ENCODE measurements around the gene RPS24. TPM values are rescaled to one million over a fixed set of nuclear protein-coding genes. Genes with fewer than 3 reads are reported as not detected.
A peak's percentile ranks its signal among the peaks of the same experiment; 100 is the strongest.

Gene RPS24
- total and polyA plus RNA-seq, 10 of the 15 experiments (the other 5 are each of a cell fraction or from before 2014, with no cell fraction given): 1,343 to 7,285 (median 2,230) TPM

DNA sequence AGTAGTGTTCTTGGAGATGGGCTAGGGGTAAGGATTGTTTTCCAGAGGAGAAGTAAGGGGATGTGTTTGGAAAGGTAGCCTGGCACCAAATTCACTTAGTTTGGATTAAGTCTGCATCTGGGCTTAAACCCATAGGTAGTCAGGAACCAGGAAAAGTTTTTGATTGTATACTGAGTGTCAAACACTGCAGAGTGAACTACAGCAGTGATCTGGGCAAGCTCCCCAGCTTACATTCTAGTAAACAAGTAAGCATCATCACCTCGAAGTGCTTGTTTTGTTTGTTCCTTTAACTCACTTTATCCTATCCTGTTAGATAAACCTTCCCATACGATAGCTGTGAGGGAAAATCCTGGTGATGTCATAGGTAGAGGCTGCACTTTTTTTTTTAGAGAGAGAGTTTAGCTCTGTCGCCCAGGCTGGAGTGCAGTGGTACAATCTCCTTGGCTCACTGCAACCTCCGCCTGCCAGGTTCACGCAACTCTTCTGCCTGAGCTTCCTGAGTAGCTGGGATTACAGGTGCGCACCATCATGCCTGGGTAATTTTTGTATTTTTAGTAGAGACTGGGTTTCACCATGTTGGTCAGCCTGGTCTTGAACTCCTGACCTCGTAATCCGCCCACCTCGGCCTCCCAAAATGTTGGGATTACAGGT, 2.4 kb downstream of the RPS24 start:
- TF ChIP-seq POLR2AphosphoS2 (IDR thresholded peaks at IDR 0.05; ENCODE audit: low read depth, low read length): no peak
- no peak for TF ChIP-seq RAD51 (IDR thresholded peaks at IDR 0.05)
- TF ChIP-seq BMI1 (IDR thresholded peaks at IDR 0.05; ENCODE audit: borderline replicate concordance): no peak
- TF ChIP-seq RCOR1 (conservative IDR thresholded peaks at IDR 0.05; ENCODE audit: low read depth, low read length): no peak
- no peak for TF ChIP-seq EZH2 (IDR thresholded peaks at IDR 0.05; ENCODE audit: borderline replicate concordance, control insufficient read depth, low read depth, low read length)
- TF ChIP-seq, protein P1, sequence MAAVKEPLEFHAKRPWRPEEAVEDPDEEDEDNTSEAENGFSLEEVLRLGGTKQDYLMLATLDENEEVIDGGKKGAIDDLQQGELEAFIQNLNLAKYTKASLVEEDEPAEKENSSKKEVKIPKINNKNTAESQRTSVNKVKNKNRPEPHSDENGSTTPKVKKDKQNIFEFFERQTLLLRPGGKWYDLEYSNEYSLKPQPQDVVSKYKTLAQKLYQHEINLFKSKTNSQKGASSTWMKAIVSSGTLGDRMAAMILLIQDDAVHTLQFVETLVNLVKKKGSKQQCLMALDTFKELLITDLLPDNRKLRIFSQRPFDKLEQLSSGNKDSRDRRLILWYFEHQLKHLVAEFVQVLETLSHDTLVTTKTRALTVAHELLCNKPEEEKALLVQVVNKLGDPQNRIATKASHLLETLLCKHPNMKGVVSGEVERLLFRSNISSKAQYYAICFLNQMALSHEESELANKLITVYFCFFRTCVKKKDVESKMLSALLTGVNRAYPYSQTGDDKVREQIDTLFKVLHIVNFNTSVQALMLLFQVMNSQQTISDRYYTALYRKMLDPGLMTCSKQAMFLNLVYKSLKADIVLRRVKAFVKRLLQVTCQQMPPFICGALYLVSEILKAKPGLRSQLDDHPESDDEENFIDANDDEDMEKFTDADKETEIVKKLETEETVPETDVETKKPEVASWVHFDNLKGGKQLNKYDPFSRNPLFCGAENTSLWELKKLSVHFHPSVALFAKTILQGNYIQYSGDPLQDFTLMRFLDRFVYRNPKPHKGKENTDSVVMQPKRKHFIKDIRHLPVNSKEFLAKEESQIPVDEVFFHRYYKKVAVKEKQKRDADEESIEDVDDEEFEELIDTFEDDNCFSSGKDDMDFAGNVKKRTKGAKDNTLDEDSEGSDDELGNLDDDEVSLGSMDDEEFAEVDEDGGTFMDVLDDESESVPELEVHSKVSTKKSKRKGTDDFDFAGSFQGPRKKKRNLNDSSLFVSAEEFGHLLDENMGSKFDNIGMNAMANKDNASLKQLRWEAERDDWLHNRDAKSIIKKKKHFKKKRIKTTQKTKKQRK (IDR thresholded peaks at IDR 0.05; ENCODE audit: low read depth, low read length): no peak
- no peak for TF ChIP-seq RB1 (IDR thresholded peaks at IDR 0.05; ENCODE audit: borderline replicate concordance)
- TF ChIP-seq WRNIP1 (IDR thresholded peaks at IDR 0.05; ENCODE audit: borderline replicate concordance, low read depth, low read length): no peak
- no peak for TF ChIP-seq NFIC (IDR thresholded peaks at IDR 0.05; ENCODE audit: low read depth, low read length)
- no peak for TF ChIP-seq SREBF2 (IDR thresholded peaks at IDR 0.05; ENCODE audit: low read length)
- TF ChIP-seq NBN (IDR thresholded peaks at IDR 0.05): no peak
- TF ChIP-seq, protein P2, sequence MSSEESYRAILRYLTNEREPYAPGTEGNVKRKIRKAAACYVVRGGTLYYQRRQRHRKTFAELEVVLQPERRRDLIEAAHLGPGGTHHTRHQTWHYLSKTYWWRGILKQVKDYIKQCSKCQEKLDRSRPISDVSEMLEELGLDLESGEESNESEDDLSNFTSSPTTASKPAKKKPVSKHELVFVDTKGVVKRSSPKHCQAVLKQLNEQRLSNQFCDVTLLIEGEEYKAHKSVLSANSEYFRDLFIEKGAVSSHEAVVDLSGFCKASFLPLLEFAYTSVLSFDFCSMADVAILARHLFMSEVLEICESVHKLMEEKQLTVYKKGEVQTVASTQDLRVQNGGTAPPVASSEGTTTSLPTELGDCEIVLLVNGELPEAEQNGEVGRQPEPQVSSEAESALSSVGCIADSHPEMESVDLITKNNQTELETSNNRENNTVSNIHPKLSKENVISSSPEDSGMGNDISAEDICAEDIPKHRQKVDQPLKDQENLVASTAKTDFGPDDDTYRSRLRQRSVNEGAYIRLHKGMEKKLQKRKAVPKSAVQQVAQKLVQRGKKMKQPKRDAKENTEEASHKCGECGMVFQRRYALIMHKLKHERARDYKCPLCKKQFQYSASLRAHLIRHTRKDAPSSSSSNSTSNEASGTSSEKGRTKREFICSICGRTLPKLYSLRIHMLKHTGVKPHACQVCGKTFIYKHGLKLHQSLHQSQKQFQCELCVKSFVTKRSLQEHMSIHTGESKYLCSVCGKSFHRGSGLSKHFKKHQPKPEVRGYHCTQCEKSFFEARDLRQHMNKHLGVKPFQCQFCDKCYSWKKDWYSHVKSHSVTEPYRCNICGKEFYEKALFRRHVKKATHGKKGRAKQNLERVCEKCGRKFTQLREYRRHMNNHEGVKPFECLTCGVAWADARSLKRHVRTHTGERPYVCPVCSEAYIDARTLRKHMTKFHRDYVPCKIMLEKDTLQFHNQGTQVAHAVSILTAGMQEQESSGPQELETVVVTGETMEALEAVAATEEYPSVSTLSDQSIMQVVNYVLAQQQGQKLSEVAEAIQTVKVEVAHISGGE (CRISPR knock-in tag; IDR thresholded peaks at IDR 0.05): no peak
- no peak for TF ChIP-seq ESRRA (IDR thresholded peaks at IDR 0.05; ENCODE audit: low read length)
- no peak for TF ChIP-seq FOXK2 (IDR thresholded peaks at IDR 0.05)
- TF ChIP-seq, protein P3, sequence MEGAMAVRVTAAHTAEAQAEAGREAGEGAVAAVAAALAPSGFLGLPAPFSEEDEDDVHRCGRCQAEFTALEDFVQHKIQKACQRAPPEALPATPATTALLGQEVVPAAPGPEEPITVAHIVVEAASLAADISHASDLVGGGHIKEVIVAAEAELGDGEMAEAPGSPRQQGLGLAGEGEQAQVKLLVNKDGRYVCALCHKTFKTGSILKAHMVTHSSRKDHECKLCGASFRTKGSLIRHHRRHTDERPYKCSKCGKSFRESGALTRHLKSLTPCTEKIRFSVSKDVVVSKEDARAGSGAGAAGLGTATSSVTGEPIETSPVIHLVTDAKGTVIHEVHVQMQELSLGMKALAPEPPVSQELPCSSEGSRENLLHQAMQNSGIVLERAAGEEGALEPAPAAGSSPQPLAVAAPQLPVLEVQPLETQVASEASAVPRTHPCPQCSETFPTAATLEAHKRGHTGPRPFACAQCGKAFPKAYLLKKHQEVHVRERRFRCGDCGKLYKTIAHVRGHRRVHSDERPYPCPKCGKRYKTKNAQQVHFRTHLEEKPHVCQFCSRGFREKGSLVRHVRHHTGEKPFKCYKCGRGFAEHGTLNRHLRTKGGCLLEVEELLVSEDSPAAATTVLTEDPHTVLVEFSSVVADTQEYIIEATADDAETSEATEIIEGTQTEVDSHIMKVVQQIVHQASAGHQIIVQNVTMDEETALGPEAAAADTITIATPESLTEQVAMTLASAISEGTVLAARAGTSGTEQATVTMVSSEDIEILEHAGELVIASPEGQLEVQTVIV (IDR thresholded peaks at IDR 0.05; ENCODE audit: borderline replicate concordance, partially characterized antibody): no peak
- ChIA-PET RAD21 (ENCODE audit: unreplicated experiment) (interaction anchor here (0.7 to 2.0 kb wide), 3 partner anchors 10 to 1209 kb away, joined by 3 to 14 read pairs (median 3); no protein-coding TSS in a partner anchor), SMC1A (ENCODE audit: uncharacterized antibody, unreplicated experiment) (interaction anchor here (1.4 to 3.1 kb wide), 2 partner anchors 10 to 14 kb away, joined by 3 to 16 read pairs; no protein-coding TSS in a partner anchor), CTCF (interaction anchor here (1.3 to 3.6 kb wide), 3 partner anchors 10 to 1159 kb away, joined by 3 to 25 read pairs (median 4); no protein-coding TSS in a partner anchor), POLR2A (interaction anchor here (1.5 to 1.9 kb wide), 2 partner anchors 9 to 11 kb away, joined by 4 to 7 read pairs; no protein-coding TSS in a partner anchor)
- no peak for ATAC-seq
- no peaks in the 10 kb centered on the region for H3K9me3 ChIP-seq (replicated peaks; ENCODE audit: control insufficient read depth, insufficient read depth, low read length)
- BruUV-seq (replicated peaks): no TSS peak
- H3K4me2 ChIP-seq (ENCODE audit: control insufficient read depth, insufficient read depth): peak overlapping the region; percentile 94
- no peaks in the 10 kb centered on the region for H3K27me3 ChIP-seq (replicated peaks in 1 of 2; ENCODE audit: control insufficient read depth in 2 of 2, insufficient read depth in 2 of 2, low read length in 1 of 2)
- intact Hi-C loops (cut with micrococcal nuclease; ENCODE audit: unreplicated experiment) (no loop called here), in situ Hi-C loops (cut with MboI) (no loop called here)
- no peak for FAIRE-seq
- 58% methylated on average over 9 of the region's 9 CpGs for WGBS (ENCODE audit: insufficient coverage, insufficient replicate concordance, low lambda C conversion rate, missing lambda C conversion rate)
- H3K27ac ChIP-seq (ENCODE audit: control insufficient read depth, insufficient read depth): no peak overlapping the region; the same call in 1 of the 2 replicates
- peaks cover 20% of the 10 kb centered on the region for H4K20me1 ChIP-seq (ENCODE audit: control insufficient read depth, insufficient read depth)
- peak overlapping the region; percentile 94 for H3K9ac ChIP-seq (ENCODE audit: control insufficient read depth, insufficient read depth, low read length)
- DNase-seq (ENCODE audit: low read depth, low spot score): no peak
- peaks cover 7% of the 10 kb centered on the region for H3K4me1 ChIP-seq (ENCODE audit: control insufficient read depth, insufficient read depth, low read length)
- H3K36me3 ChIP-seq (ENCODE audit: control insufficient read depth in 2 of 2, insufficient read depth in 2 of 2, low read length in 1 of 2): peaks cover 28 to 47% of the 10 kb centered on the region in 2 experiments
- H2AFZ ChIP-seq (ENCODE audit: control insufficient read depth, low read depth, low read length): no peak overlapping the region
- H3K79me2 ChIP-seq (ENCODE audit: control insufficient read depth, insufficient read depth, low read length): peaks cover 66% of the 10 kb centered on the region
- H3K4me3 ChIP-seq: peak overlapping the region; percentile 95

Measured in GM12878 (cell line).